ENCODE measurements around the gene PXT1. TPM values are rescaled to one million over a fixed set of nuclear protein-coding genes. Genes with fewer than 3 reads are reported as not detected.

The PXT1 gene
- polyA plus RNA-seq, 3 donors: 0.13 to 0.31 (median 0.24) TPM

DNA sequence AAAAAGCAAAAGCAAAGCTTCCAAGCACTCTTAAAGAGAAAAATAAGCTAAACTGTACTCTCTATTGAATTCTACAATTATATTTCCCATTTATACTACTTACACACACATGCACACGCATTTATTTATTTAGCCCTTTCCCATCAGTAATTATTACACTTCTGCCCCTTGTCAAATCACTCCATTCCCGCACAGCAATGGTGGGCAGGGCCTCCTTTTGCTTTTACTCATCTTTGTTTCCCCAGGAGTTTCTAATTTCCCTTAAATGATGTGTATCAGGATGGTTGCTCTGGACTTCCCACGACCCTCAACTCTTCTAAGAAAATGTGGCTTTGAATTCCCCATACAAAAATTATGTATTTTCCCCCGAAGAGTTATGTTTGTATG is 19.9 kb downstream of the PXT1 start:
- DNase-seq: no peak
- Mint-ChIP-seq H3K27me3 (ENCODE audit: low read depth in 3 of 3) (peaks cover 0 to 4% (median 2%) of the 10 kb centered on the region in 3 donors), H3K4me3 (peak overlapping the region; percentile 84 to 94), H3K27ac (peak overlapping the region; percentile 79 to 94 (median 88)), H3K4me1 (peaks cover 34% of the 10 kb centered on the region), H3K9me3 (no peaks in the 10 kb centered on the region), H3K36me3 (no peaks in the 10 kb centered on the region)
- Histone ChIP-seq H3K36me3 (replicated peaks in 1 of 2; ENCODE audit: control insufficient read depth in 1 of 2, insufficient read depth in 2 of 2, low read length in 2 of 2) (no peaks in the 10 kb centered on the region), H3K4me2 (replicated peaks; ENCODE audit: extremely low read depth, low read length, poor library complexity, severe bottlenecking) (peak overlapping the region; percentile 85), H3K27me3 (ENCODE audit: control insufficient read depth in 2 of 2, insufficient read depth in 2 of 2, low read length in 2 of 2) (no peaks in the 10 kb centered on the region), H3K79me2 (ENCODE audit: insufficient read depth, low read length) (no peaks in the 10 kb centered on the region), H3K9ac (ENCODE audit: insufficient read depth, low read length, poor library complexity, severe bottlenecking) (peak overlapping the region; percentile 56), H3K27ac (ENCODE audit: low read depth in 1 of 2, low read length in 2 of 2) (peak overlapping the region; percentile 16 to 80), H3K9me3 (replicated peaks in 1 of 2; ENCODE audit: control insufficient read depth in 1 of 2, insufficient read depth in 1 of 2, low read length in 2 of 2) (no peaks in the 10 kb centered on the region), H3K4me3 (replicated peaks in 1 of 3; ENCODE audit: low read depth in 2 of 3, low read length in 3 of 3) (peak overlapping the region; percentile 21 to 82 (median 39)), H2AFZ (ENCODE audit: insufficient read depth, low read depth, low read length, poor library complexity, severe bottlenecking) (peak overlapping the region; percentile 93), H3K4me1 (ENCODE audit: control insufficient read depth in 1 of 2, insufficient read depth in 2 of 2, low read length in 2 of 2) (peaks cover 25 to 28% of the 10 kb centered on the region in 2 donors), H4K20me1 (ENCODE audit: insufficient read depth, low read length) (no peaks in the 10 kb centered on the region)
- TF ChIP-seq, protein P1, sequence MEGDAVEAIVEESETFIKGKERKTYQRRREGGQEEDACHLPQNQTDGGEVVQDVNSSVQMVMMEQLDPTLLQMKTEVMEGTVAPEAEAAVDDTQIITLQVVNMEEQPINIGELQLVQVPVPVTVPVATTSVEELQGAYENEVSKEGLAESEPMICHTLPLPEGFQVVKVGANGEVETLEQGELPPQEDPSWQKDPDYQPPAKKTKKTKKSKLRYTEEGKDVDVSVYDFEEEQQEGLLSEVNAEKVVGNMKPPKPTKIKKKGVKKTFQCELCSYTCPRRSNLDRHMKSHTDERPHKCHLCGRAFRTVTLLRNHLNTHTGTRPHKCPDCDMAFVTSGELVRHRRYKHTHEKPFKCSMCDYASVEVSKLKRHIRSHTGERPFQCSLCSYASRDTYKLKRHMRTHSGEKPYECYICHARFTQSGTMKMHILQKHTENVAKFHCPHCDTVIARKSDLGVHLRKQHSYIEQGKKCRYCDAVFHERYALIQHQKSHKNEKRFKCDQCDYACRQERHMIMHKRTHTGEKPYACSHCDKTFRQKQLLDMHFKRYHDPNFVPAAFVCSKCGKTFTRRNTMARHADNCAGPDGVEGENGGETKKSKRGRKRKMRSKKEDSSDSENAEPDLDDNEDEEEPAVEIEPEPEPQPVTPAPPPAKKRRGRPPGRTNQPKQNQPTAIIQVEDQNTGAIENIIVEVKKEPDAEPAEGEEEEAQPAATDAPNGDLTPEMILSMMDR (IDR thresholded peaks at IDR 0.05): no peak
- no CpG with 5 or more reads among the region's 4 CpGs for WGBS (ENCODE audit: insufficient coverage)
- intact Hi-C loops (cut with micrococcal nuclease): loop anchor here in 1 of 2 donors (5.0 kb wide), 1 partner anchor 70 kb away; no protein-coding TSS in a partner anchor

DNA sequence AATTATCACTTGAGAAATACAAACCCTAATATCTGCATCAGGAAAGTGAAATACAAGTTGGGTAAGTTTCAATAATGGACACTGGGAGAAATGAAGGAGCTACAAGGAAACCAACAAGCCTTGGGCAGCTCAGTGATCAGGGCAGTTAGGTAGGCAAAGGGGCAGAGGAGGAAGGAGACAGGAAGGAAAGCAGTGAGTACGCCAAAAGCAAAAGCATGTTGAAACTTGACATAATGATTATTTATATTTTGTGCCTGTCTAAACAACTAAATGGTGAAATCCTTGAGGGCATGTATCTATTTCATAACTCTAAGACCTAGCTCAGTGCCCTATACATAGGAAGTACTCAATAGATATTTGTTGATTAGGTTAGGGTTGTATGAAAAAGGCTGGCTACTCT is 23.3 kb downstream of the PXT1 start:
- intact Hi-C loops (cut with micrococcal nuclease): no loop called here
- no peaks in the 10 kb centered on the region for H3K9me3 Mint-ChIP-seq
- peaks cover 34% of the 10 kb centered on the region for H3K4me1 Mint-ChIP-seq
- no peaks in the 10 kb centered on the region for H3K36me3 ChIP-seq (replicated peaks in 1 of 2; ENCODE audit: control insufficient read depth in 1 of 2, insufficient read depth in 2 of 2, low read length in 2 of 2)
- H3K4me3 ChIP-seq (replicated peaks in 1 of 3; ENCODE audit: low read depth in 2 of 3, low read length in 3 of 3): no peak overlapping the region
- peak overlapping the region in 1 of 2 donors; percentile 1 for H3K4me3 Mint-ChIP-seq
- H2AFZ ChIP-seq (ENCODE audit: insufficient read depth, low read depth, low read length, poor library complexity, severe bottlenecking): peak overlapping the region; percentile 8
- peaks cover 0 to 3% (median 1%) of the 10 kb centered on the region in 3 donors for H3K27me3 Mint-ChIP-seq (ENCODE audit: low read depth in 3 of 3)
- TF ChIP-seq, protein P1 (IDR thresholded peaks at IDR 0.05): no peak
- H3K27ac Mint-ChIP-seq: peak overlapping the region in 3 of 7 donors; percentile 4 to 68 (median 65)
- H3K27me3 ChIP-seq (ENCODE audit: control insufficient read depth in 2 of 2, insufficient read depth in 2 of 2, low read length in 2 of 2): no peaks in the 10 kb centered on the region
- no peaks in the 10 kb centered on the region for H3K9me3 ChIP-seq (replicated peaks in 1 of 2; ENCODE audit: control insufficient read depth in 1 of 2, insufficient read depth in 1 of 2, low read length in 2 of 2)
- H3K27ac ChIP-seq (ENCODE audit: low read depth in 1 of 2, low read length in 2 of 2): peak overlapping the region in 1 of 2 donors; percentile 45
- H3K4me1 ChIP-seq (ENCODE audit: control insufficient read depth in 1 of 2, insufficient read depth in 2 of 2, low read length in 2 of 2): peaks cover 25 to 28% of the 10 kb centered on the region in 2 donors
- H3K79me2 ChIP-seq (ENCODE audit: insufficient read depth, low read length): no peaks in the 10 kb centered on the region
- peak overlapping the region; percentile 0 for H3K4me2 ChIP-seq (replicated peaks; ENCODE audit: extremely low read depth, low read length, poor library complexity, severe bottlenecking)
- no peaks in the 10 kb centered on the region for H3K36me3 Mint-ChIP-seq
- no peak overlapping the region for H3K9ac ChIP-seq (ENCODE audit: insufficient read depth, low read length, poor library complexity, severe bottlenecking)
- no CpG with 5 or more reads among the region's 1 CpG for WGBS (ENCODE audit: insufficient coverage)
- no peaks in the 10 kb centered on the region for H4K20me1 ChIP-seq (ENCODE audit: insufficient read depth, low read length)
- peak in 1 of 3 donors; percentile 12 for DNase-seq
